Measurements from ENCODE around the gene C2CD4D.
"Not testable (repeated sequence)": the region's sequence is repeated elsewhere in the genome, so short reads cannot be mapped to it uniquely, and the experiment has no call there.

The C2CD4D gene

GRCh38 chr1:151858886-151859665 is 19.5 kb upstream of the C2CD4D start:
- DNase-seq (ENCODE audit: low read depth): no peak

- no peak for DNase-seq (ENCODE audit: low read depth)
Observed at GRCh38 chr1:151858030-151858746, 18.6 kb upstream of the C2CD4D start.

- DNase-seq (ENCODE audit: low read depth): no peak
Observed at GRCh38 chr1:151855933-151856332, 16.3 kb upstream of the C2CD4D start.

GRCh38 chr1:151855516-151855915 is 15.9 kb upstream of the C2CD4D start:
- not testable (repeated sequence) for DNase-seq (ENCODE audit: low read depth)

DNA sequence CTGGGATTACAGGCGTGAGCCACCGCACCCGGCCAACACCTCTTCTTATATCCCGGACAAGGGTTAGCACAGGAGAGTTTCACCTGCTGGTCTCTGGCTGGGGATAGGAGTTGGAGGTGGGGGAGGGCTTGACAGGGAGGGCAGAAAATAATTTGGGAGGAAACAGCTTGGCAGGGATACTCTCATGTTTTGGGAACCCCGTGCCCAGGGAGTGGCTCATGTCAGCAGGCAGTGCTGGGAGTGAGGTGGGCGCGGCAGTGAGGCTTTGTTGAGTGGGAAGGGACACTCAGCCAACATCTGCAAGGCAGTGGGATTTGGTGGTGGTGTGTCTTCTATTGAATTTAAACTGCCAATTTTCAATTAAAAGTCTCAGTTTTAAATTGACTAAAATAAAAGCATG is 15.0 kb upstream of the C2CD4D start:
- DNase-seq (ENCODE audit: low read depth): no peak

DNA sequence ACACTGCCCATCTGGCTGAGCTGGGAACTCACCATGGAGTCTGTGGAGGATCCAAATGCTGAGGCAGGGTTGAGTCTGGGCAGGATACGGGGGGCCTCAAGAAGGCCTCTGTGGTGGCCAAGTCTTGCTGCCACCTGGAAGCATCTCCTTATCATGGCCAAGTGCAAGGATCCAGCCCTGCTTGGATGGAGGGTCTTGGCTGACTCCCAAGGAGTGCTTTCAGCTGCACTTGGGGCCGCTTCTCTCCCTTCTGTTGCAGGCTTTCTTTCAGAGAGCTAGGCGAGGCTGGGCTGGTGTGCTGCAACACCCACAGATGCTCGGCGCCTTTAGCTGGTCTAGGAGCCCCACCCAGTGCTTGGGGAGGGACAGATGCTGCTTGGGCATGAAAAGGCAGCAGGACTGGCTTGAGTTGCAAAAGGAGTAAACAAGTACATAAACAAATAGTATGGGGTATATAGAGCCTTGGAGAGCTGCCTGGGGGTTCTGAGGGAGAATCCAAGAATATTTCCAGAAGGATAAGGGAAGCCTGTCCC is 13.9 kb upstream of the C2CD4D start, which contains the start of gene THEM5:
TSS of gene THEM5 (minus strand) at position 302 of the 533 bp plus-strand sequence. CDS start at position 155, 147 bp downstream.
- DNase-seq (ENCODE audit: low read depth): no peak

GRCh38 chr1:151852733-151853132 is 13.1 kb upstream of the C2CD4D start:
- DNase-seq (ENCODE audit: low read depth): no peak

DNA sequence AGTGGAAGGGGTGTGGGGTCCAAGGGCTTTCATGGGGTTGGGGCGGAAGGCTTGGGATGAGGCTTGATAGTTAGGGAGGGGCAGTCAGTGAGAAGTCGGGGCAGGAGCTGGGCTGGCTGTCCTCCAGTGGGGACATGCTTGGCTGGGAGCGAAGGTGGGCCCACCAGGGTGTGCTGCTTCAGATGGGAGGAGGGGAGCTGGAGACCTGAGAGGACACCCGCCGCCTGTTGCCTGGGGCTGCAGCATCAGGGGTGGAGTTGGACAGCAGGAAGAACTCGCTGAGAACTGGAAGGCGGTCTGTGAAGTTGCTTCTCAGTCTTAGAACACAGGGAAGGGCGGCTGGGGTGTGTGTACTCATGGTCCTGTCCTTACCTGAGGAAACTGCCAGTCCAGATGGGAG is 12.3 kb upstream of the C2CD4D start:
- DNase-seq (ENCODE audit: low read depth): no peak

GRCh38 chr1:151849871-151850270 is 10.3 kb upstream of the C2CD4D start:
- no peak for DNase-seq (ENCODE audit: low read depth)

GRCh38 chr1:151849126-151849525 is 9.5 kb upstream of the C2CD4D start:
- DNase-seq (ENCODE audit: low read depth): no peak

DNA sequence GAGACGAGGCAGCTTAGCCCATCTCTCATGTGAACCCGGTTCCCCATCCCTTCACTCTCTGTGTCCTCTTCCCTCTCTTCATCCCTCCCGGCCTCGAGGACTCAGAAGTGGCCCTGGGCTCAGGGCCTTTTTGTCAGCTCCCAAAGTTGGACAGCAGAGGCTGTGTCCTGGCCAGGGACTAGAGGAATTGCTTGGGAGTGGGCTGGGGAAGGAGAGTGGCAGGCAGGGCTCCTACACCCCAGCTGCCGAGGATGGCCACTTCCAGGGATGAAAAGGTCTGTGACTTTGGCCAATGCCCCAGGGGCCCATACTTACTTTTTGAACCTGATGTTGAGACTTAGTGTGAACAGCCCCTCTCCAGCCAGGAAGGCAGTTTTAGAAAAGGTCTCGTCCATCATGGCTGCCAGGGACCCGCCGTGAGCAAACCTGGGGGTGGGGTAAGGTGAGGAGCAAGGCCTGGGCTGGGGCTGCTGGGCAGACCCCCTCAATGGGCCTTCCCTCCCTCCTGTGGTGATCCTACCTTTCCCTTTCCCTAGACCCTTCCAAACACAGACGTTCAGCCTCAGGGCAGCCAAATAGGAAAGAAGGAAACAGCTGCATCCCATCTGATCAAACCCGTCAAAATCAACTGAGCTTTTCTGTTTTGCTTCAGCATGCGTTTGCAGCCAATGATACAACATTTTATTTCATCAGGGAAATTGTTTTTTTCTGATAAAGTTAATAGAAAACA is 8.4 kb upstream of the C2CD4D start:
- DNase-seq (ENCODE audit: low read depth): no peak

GRCh38 chr1:151846686-151847237 is 7.1 kb upstream of the C2CD4D start:
- DNase-seq (ENCODE audit: low read depth): no peak

GRCh38 chr1:151846062-151846568 is 6.5 kb upstream of the C2CD4D start:
- no peak for DNase-seq (ENCODE audit: low read depth)

DNA sequence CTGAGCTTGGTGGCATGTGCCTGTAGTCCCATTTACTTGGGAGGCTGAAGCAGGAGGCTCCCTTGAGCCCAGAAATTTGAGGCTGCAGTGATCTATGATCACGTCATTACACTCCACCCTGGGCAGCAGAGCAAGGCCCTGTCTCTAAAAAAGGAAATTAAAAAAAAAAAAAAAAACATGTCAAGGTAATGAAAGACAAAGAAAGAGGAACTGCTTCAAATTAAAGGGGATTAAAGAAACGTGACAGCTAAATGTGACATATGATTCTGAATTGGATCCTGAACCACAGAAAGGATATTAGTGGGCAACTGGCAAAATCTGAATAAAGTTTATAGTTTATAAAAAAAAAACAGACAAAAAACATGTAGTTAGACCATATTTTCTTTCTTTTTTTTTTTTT is 3.8 kb upstream of the C2CD4D start:
- no peak for DNase-seq (ENCODE audit: low read depth)

DNA sequence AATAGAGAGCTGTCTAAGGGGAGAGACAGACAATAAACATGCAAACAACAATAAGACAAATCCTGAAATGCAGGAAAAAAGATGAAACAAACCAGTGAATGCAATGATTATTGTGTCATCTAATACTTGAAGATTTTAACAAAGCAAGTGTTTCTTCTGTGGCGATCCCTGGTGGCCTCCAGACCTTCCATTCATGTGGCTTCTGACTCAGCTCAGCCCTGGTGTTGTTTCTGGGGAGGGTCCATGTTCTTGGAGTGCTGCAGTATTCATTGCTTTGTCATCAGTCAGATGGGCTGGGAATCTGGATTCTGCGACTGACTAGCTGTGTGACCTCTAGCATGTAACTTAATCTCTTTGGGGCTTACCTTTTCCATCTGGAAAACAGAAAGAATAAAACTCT is 1.5 kb upstream of the C2CD4D start:
- DNase-seq (ENCODE audit: low read depth): no peak

DNA sequence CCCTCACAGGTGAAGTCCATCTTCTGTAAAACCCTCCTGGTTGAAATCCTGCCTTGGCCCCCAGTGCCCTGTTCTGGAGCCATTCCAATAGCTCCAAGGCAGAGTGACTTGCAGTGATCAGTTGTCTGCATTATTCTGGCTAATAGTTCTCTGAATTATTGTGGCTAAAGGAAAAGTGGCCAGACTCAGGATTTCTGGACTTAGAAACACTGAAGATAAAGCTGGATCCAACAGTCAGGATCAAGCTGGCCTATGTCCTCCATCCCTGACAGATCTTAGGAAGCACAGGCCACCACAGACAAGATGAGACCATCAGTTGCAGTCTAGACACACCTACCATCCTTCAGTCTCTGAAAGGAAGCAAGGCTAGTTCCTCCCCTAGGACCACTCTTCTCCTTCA is 801 bp upstream of the C2CD4D start:
- no peak for DNase-seq (ENCODE audit: low read depth)

DNA sequence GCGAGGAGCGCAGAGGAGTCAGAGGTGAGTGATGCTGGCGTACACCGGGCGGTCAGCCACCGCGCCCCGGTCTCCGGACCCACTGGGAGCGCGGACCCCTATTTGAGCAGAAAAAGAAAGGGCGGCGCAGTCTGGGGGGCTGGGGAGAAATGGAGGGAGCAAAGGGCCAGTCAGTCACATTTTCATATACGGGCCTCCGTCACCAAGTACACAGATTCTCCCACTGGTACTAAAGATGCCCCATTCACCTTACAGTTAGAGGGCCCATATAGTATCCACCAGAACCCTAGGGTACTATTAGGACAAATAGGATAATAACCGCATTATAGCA is 573 bp downstream of the C2CD4D start:
- DNase-seq (ENCODE audit: low read depth): no peak

- peak; percentile 41 for DNase-seq (ENCODE audit: low read depth)
Observed at GRCh38 chr1:151838222-151839081, 1.2 kb downstream of the C2CD4D start.

DNA sequence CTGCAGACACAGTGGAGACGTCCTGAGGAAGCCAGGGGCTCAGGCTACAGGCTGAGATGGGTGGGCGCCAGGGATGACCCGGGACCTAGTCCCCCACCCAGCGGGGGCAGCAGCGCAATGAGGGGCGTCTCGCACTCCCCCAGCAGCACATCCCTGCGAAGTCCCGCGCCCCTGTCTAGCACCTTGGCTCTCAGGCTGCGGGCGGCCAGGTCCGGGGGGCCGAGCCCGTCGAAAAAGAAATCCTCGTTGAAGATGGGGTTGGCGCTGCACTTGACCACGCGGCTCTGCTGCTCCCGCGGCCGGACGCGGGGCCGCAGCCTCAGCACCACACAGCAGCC is 1.8 kb downstream of the C2CD4D start:
- DNase-seq (ENCODE audit: low read depth): no peak

GRCh38 chr1:151837197-151837596 is 2.4 kb downstream of the C2CD4D start:
- peak; percentile 52 for DNase-seq (ENCODE audit: low read depth)

- DNase-seq (ENCODE audit: low read depth): no peak
Observed at GRCh38 chr1:151835596-151835995, 4.0 kb downstream of the C2CD4D start.
